ENCODE results near the gene TEDDM1. TPM values are rescaled to one million over a fixed set of nuclear protein-coding genes. Genes with fewer than 3 reads are reported as not detected.
A peak's percentile ranks its signal among the peaks of the same experiment; 100 is the strongest.

Gene TEDDM1
- total and polyA plus RNA-seq, 2 of the 13 experiments (the other 11 are each of a cell fraction or from before 2014, with no cell fraction given): not detected

GRCh38 chr1:182426442-182427430, 26.3 kb upstream of the TEDDM1 start:
- ChIA-PET CTCF (ENCODE audit: low intra/inter-chr PET ratio, low total read pairs) (no interaction called here), POLR2A (no interaction called here)
- Histone ChIP-seq H3K9me3 (ENCODE audit: low read length) (no peaks in the 10 kb centered on the region), H3K9ac (ENCODE audit: insufficient read depth, low read depth, low read length) (no peak overlapping the region), H3K27me3 (ENCODE audit: control insufficient read depth in 1 of 2, insufficient read depth in 2 of 2, low read length in 2 of 2) (no peaks in the 10 kb centered on the region), H2AFZ (ENCODE audit: low read length) (no peak overlapping the region), H3K27ac (ENCODE audit: extremely low read length, insufficient read depth, low read length) (no peak overlapping the region), H3K4me2 (ENCODE audit: low read depth, low read length) (no peak overlapping the region), H4K20me1 (ENCODE audit: insufficient read depth, low read length) (no peaks in the 10 kb centered on the region), H3K4me1 (ENCODE audit: insufficient read depth, low read length) (no peaks in the 10 kb centered on the region), H3K4me3 (replicated peaks in 1 of 3; ENCODE audit: insufficient read depth in 1 of 3, low read depth in 2 of 3, low read length in 3 of 3) (no peak overlapping the region), H3K79me2 (ENCODE audit: insufficient read depth, low read length) (no peaks in the 10 kb centered on the region), H3K36me3 (replicated peaks in 1 of 2; ENCODE audit: control insufficient read depth in 1 of 2, insufficient read depth in 2 of 2, low read length in 2 of 2) (no peaks in the 10 kb centered on the region)
- no peak for DNase-seq (ENCODE audit: low spot score)
- FAIRE-seq: no peak
- no TSS peak for BruUV-seq (replicated peaks)
- in situ Hi-C loops (cut with HindIII; ENCODE audit: extremely low pct_ligation_motif_present, low pct_unique_long_range_greater_than_20kb) (no loop called here), intact Hi-C loops (cut with micrococcal nuclease; ENCODE audit: unreplicated experiment) (no loop called here)
- WGBS (ENCODE audit: low lambda C conversion rate): 21% methylated on average over 7 of the region's 7 CpGs
- ATAC-seq: no peak
- no peak for TF ChIP-seq ZNF784 (CRISPR knock-in tag; IDR thresholded peaks at IDR 0.05; ENCODE audit: borderline replicate concordance)
- TF ChIP-seq RFX1 (IDR thresholded peaks at IDR 0.05): peak; percentile 40; the same call in 1 of the 2 replicates

- DNase-seq (ENCODE audit: low spot score): no peak
- FAIRE-seq: no peak
- BruUV-seq (replicated peaks): no TSS peak
- 0% methylated on average over 1 of the region's 1 CpG for WGBS (ENCODE audit: low lambda C conversion rate)
- H3K36me3 ChIP-seq (replicated peaks in 1 of 2; ENCODE audit: control insufficient read depth in 1 of 2, insufficient read depth in 2 of 2, low read length in 2 of 2): no peaks in the 10 kb centered on the region
- H3K4me3 ChIP-seq (replicated peaks in 1 of 3; ENCODE audit: insufficient read depth in 1 of 3, low read depth in 2 of 3, low read length in 3 of 3): no peak overlapping the region
- no peaks in the 10 kb centered on the region for H3K4me1 ChIP-seq (ENCODE audit: insufficient read depth, low read length)
- no peaks in the 10 kb centered on the region for H3K79me2 ChIP-seq (ENCODE audit: insufficient read depth, low read length)
- ATAC-seq: no peak
- no peaks in the 10 kb centered on the region for H4K20me1 ChIP-seq (ENCODE audit: insufficient read depth, low read length)
- ChIA-PET POLR2A (no interaction called here), CTCF (ENCODE audit: low intra/inter-chr PET ratio, low total read pairs) (no interaction called here)
- H3K9me3 ChIP-seq (ENCODE audit: low read length): no peaks in the 10 kb centered on the region
- TF ChIP-seq SAP130 (CRISPR knock-in tag; IDR thresholded peaks at IDR 0.05; ENCODE audit: low read depth): no peak
- TF ChIP-seq ZNF430 (CRISPR knock-in tag; IDR thresholded peaks at IDR 0.05): no peak
- no peak for TF ChIP-seq DMAP1 (CRISPR knock-in tag; IDR thresholded peaks at IDR 0.05)
- no peak for TF ChIP-seq ZSCAN31 (CRISPR knock-in tag; IDR thresholded peaks at IDR 0.05; ENCODE audit: low read depth)
- TF ChIP-seq CERS6 (CRISPR knock-in tag; IDR thresholded peaks at IDR 0.05): no peak
- no peak for TF ChIP-seq PCBP2 (optimal IDR thresholded peaks at IDR 0.05; ENCODE audit: low read depth, low read length, poor library complexity, severe bottlenecking)
- TF ChIP-seq NFE2 (CRISPR knock-in tag; IDR thresholded peaks at IDR 0.05): no peak
- TF ChIP-seq MXD4 (CRISPR knock-in tag; IDR thresholded peaks at IDR 0.05): no peak
- TF ChIP-seq ZNF747 (CRISPR knock-in tag; IDR thresholded peaks at IDR 0.05; ENCODE audit: borderline replicate concordance): no peak
- H3K4me2 ChIP-seq (ENCODE audit: low read depth, low read length): no peak overlapping the region
- in situ Hi-C loops (cut with HindIII; ENCODE audit: extremely low pct_ligation_motif_present, low pct_unique_long_range_greater_than_20kb): no loop called here
- no peak overlapping the region for H3K27ac ChIP-seq (ENCODE audit: extremely low read length, insufficient read depth, low read length)
- no peak overlapping the region for H3K9ac ChIP-seq (ENCODE audit: insufficient read depth, low read depth, low read length)
- H3K27me3 ChIP-seq (ENCODE audit: control insufficient read depth in 1 of 2, insufficient read depth in 2 of 2, low read length in 2 of 2): peaks cover 0 to 5% of the 10 kb centered on the region in 2 experiments; a peak in 1 of 5 replicates
- H2AFZ ChIP-seq (ENCODE audit: low read length): no peak overlapping the region
- intact Hi-C loops (cut with micrococcal nuclease; ENCODE audit: unreplicated experiment): no loop called here
These were observed 15.3 kb upstream of the TEDDM1 start for GRCh38 chr1:182415789-182416188.
